Measurements from ENCODE around the gene MARF1.

The MARF1 gene

GRCh38 chr16:15605839-15606517, 37.0 kb downstream of the MARF1 start:
- DNase-seq (ENCODE audit: insufficient read length): no peak
- TF ChIP-seq POLR2A (IDR thresholded peaks at IDR 0.05; ENCODE audit: low read depth, low read length) (no peak), TAF1 (IDR thresholded peaks at IDR 0.05; ENCODE audit: borderline replicate concordance, low read depth, low read length) (no peak), POLR2AphosphoS5 (IDR thresholded peaks at IDR 0.05; ENCODE audit: low read depth, low read length) (no peak)
- no peak for FAIRE-seq

DNA sequence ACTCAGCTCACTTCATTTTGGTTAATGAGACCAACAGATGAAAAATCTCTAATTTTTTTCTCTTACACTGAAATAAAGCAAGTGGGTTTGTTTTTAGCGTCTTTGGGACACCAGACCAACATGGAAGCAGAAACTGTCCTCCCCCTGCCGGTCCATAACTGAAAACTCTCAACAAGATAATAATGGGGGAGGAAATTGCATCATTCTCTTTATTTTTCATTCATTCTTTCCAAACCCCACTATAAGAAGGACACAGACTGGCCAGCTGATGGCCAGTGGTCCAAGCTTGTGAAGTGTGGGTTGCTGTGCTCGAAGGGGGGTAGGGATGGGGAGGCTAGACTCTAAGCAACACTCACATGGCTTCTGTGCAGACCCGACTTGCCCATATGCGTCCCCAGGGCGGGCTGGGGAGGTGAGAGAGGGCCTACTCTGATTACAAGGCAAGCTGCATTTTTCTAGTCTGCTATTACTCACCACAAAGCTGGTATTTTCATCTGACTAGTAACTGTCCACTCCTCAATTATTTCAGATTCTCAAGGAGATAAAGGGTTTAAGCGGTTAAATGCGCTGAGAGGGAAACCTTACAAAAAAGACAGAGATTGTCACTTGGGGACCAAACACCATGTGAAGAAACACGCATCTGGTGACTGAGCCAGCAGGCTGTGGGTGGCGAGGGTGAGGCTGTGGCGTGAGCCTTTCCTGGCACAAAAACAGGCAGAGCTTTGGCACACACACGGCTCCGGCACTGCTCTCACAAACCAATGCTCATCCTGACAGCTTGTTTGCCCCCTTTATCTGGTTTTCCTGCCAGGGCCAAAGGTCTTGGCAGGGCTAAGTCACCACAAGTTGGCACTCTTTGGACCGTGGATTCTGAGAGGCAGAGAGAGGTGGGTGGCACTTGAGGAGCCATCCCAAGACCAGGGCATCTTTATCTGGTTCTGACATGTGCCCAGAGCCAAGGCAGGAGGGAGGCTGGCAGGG, 38.2 kb downstream of the MARF1 start:
- no peak for TF ChIP-seq TAF1 (IDR thresholded peaks at IDR 0.05; ENCODE audit: borderline replicate concordance, low read depth, low read length)
- TF ChIP-seq POLR2AphosphoS5 (IDR thresholded peaks at IDR 0.05; ENCODE audit: low read depth, low read length): no peak
- no peak for TF ChIP-seq POLR2A (IDR thresholded peaks at IDR 0.05; ENCODE audit: low read depth, low read length)
- no peak for DNase-seq (ENCODE audit: insufficient read length)
- FAIRE-seq: no peak

- no peak for TF ChIP-seq POLR2AphosphoS5 (IDR thresholded peaks at IDR 0.05; ENCODE audit: low read depth, low read length)
- no peak for TF ChIP-seq POLR2A (IDR thresholded peaks at IDR 0.05; ENCODE audit: low read depth, low read length)
- TF ChIP-seq TAF1 (IDR thresholded peaks at IDR 0.05; ENCODE audit: borderline replicate concordance, low read depth, low read length): no peak
- DNase-seq (ENCODE audit: insufficient read length) (no peak), FAIRE-seq (no peak)
Measured at GRCh38 chr16:15602285-15603044, 40.5 kb downstream of the MARF1 start.

GRCh38 chr16:15601212-15601879, 41.6 kb downstream of the MARF1 start:
- FAIRE-seq (no peak), DNase-seq (ENCODE audit: insufficient read length) (no peak)
- TF ChIP-seq POLR2AphosphoS5 (IDR thresholded peaks at IDR 0.05; ENCODE audit: low read depth, low read length): no peak
- TF ChIP-seq POLR2A (IDR thresholded peaks at IDR 0.05; ENCODE audit: low read depth, low read length): no peak
- TF ChIP-seq TAF1 (IDR thresholded peaks at IDR 0.05; ENCODE audit: borderline replicate concordance, low read depth, low read length): no peak

DNA sequence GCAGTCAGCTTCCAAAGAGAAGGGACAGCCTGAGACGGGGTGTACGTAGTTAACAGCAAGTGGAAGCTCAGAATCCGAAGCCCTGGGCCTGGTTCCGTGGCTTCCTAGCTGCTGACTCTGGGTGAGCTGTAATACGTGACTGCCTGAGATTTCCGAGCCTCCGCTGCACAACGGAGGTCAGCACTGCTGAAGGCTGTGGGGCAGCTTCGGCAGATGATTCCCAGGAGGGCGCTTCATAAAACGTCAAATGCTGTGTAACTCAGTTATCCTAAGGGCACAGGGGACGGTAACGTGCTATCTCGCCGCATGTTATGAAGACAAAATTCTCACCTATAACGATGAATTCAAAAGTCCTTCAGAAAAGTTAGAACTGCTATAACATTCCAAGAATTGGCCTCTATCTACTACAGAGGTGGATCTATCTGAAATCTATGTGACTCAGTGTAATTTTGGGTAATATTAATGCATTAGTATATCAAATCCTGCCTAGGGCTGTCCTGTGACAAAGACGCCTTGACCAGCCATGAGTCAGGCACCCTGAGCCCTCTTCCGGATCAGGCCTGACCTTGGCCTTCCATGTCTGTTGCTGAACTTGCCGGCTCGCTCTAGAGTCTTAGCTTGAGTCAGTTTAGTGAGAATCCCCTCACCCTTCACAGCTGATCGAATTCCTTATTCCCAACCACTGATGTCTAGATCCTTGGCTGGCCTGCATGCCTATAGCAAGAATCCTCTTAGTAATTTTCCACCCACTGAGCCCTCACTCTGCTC, 43.5 kb downstream of the MARF1 start:
- TF ChIP-seq POLR2A (IDR thresholded peaks at IDR 0.05; ENCODE audit: low read depth, low read length): no peak
- no peak for DNase-seq (ENCODE audit: insufficient read length)
- no peak for FAIRE-seq

DNA sequence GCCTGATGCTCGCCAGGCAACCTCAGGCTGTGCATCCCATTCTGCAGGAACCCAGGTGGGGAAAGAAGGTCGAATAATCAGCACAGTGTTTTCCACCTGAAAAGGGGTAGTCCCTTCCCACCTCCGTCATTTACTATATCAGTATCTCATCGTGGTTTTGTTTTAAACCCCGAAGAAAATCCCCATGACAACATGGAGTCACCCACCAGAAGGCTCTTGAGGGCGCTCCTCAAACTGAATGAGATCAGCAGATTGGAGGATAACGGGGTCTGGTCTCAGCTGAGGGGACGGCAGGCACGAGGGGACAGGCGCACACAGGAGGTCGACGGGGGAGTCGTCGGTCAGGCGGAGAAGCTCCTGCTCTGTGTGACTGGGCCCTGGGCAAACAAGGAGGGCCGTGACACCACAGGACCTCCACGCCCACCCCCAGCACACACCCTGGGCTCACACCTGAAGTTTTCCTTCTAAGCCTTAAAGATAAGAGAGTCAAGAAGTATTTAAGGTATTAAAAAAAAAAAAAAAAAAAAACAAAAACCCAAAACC, 44.2 kb downstream of the MARF1 start:
- DNase-seq (ENCODE audit: insufficient read length) (no peak), FAIRE-seq (no peak)

DNA sequence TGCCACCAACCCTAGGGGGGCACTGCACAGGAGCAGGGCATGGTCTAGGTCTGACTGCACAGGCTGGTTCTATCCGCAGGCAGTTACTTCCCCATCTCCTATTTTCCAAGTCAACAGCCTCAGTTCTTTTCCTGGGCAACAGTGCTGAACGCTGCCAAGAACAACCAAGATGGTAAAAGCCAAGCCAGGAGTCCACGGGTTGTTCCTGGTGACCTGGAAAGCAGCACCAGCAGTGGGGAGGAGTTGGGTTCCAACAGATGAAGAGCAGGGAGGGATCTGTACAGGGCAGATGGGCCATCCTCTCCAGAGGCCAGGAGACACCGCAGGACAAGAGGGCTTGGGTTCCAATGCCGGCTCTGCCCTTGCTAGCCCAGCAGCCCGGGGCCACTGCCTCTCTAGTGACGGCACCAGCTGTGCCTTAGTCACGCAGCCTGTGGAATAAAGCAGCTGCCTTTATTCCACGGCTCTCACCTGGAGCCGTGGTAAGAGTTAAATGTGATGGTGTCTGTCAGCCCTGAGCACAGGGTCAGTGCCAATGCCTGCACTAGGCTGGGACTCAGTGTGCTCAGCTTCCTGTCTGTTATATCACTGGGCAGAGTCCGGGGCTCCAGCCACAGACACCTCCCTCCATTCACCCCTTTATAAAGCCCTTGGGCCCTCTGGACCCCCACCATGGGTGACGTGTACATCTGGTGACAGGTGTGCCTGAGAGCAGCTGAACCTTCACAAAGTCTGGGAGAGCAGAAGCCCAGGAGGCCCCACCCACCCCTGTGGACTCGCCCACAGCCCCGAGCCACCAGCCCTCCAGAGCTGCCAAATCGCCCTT, 44.9 kb downstream of the MARF1 start:
- no peak for TF ChIP-seq TAF1 (IDR thresholded peaks at IDR 0.05; ENCODE audit: borderline replicate concordance, low read depth, low read length)
- no peak for TF ChIP-seq POLR2A (IDR thresholded peaks at IDR 0.05; ENCODE audit: low read depth, low read length)
- TF ChIP-seq POLR2AphosphoS5 (IDR thresholded peaks at IDR 0.05; ENCODE audit: low read depth, low read length): no peak
- no peak for FAIRE-seq
- DNase-seq (ENCODE audit: insufficient read length): no peak

More for the DNA sequence above, 44.2 kb downstream of the MARF1 start:
- TF ChIP-seq TAF1 (IDR thresholded peaks at IDR 0.05; ENCODE audit: borderline replicate concordance, low read depth, low read length) (no peak), POLR2A (IDR thresholded peaks at IDR 0.05; ENCODE audit: low read depth, low read length) (no peak), POLR2AphosphoS5 (IDR thresholded peaks at IDR 0.05; ENCODE audit: low read depth, low read length) (no peak)

DNA sequence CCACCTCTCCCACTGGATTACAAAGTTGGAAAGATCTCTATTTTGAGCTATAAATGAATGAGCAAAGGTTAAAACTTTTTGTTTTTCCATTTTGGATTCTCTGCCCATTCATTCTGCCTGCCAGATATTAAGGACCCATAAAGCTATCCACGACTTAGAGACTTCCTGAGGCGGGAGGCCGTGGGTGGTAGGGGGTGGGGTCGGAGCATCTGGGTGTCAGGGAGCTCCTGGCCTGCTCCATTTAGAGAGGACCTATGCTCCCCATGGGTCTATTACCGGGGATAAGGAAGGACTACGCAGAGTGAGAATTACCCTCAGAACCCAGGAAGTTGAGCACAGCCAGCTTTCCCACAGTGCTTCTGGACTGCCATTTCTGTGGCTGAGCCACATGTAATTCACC, 45.8 kb downstream of the MARF1 start:
- FAIRE-seq: no peak
- DNase-seq (ENCODE audit: insufficient read length): no peak
- TF ChIP-seq TAF1 (IDR thresholded peaks at IDR 0.05; ENCODE audit: borderline replicate concordance, low read depth, low read length) (no peak), POLR2A (IDR thresholded peaks at IDR 0.05; ENCODE audit: low read depth, low read length) (no peak), POLR2AphosphoS5 (IDR thresholded peaks at IDR 0.05; ENCODE audit: low read depth, low read length) (no peak)

- FAIRE-seq (no peak), DNase-seq (ENCODE audit: insufficient read length) (no peak)
- TF ChIP-seq POLR2A (IDR thresholded peaks at IDR 0.05; ENCODE audit: low read depth, low read length) (no peak), TAF1 (IDR thresholded peaks at IDR 0.05; ENCODE audit: borderline replicate concordance, low read depth, low read length) (no peak), POLR2AphosphoS5 (IDR thresholded peaks at IDR 0.05; ENCODE audit: low read depth, low read length) (no peak)
Measured at GRCh38 chr16:15594711-15595320, 48.1 kb downstream of the MARF1 start.

Data from GM12892 (cell line).